IPS-18c (cell line): ENCODE results near the gene MANEAL.

Experiments
- H3K4me3 ChIP-seq: 2 replicates; pipeline ENCODE4 v1.7.0; 2013; ENCODE audit warnings: low read depth, mild to moderate bottlenecking, low read length, moderate library complexity; ENCODE audit not compliant: insufficient read depth
- H3K9me3 ChIP-seq: one replicate; pipeline ENCODE4 v1.6.1; 2013; ENCODE audit warnings: mild to moderate bottlenecking, low read length, moderate library complexity; ENCODE audit not compliant: control insufficient read depth, insufficient read depth

Gene MANEAL

DNA sequence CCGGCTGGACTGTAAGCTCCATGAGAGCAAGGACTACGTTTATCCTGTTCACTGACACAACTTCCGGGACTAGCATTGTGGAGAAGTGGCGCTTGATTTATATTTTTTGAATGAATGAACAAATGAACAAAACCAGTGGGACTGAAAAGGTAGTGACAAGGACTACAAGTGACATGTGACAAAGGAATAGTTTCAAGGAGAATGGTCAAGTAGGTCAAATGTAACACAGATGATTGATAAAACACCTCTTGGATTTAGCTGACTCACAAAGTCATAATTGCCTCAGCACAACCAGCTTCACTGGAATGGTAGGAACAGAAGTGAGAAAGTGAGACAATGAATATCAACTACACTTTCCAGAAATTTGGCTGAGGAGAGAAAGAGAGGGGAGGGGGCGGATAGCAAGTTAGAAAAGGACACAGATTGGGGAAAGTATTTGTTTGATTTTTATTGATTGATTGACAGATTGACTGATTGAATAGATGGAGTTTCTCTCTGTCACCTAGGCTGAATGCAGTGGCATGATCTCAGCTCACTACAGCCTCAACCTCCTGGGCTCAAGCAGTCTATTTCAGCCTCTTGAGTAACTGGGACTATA lies 51.5 kb downstream of the MANEAL start:
- H3K4me3 ChIP-seq = no peak overlapping the region
- peaks cover 2% of the 10 kb centered on the region for H3K9me3 ChIP-seq

DNA sequence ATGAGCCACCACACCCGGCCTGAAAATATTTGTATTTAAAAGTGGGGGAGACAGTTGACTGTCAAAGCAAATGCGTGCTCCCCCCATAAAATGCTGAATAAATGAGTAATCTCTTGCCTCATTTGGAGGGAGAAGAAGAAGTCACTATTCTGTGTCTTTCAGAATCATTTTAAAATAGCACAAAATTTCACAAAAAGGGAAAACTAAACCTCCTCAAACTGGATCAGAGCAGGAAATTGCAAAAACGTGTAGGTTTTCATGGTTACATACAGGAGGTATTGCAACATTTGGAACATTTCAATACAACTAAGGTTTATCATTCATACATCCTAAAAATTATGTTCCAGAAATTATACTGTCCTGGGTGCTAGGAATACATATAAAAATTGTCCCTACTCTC lies 52.1 kb downstream of the MANEAL start:
- Histone ChIP-seq H3K4me3 (no peak overlapping the region), H3K9me3 (peaks cover 2% of the 10 kb centered on the region)

DNA sequence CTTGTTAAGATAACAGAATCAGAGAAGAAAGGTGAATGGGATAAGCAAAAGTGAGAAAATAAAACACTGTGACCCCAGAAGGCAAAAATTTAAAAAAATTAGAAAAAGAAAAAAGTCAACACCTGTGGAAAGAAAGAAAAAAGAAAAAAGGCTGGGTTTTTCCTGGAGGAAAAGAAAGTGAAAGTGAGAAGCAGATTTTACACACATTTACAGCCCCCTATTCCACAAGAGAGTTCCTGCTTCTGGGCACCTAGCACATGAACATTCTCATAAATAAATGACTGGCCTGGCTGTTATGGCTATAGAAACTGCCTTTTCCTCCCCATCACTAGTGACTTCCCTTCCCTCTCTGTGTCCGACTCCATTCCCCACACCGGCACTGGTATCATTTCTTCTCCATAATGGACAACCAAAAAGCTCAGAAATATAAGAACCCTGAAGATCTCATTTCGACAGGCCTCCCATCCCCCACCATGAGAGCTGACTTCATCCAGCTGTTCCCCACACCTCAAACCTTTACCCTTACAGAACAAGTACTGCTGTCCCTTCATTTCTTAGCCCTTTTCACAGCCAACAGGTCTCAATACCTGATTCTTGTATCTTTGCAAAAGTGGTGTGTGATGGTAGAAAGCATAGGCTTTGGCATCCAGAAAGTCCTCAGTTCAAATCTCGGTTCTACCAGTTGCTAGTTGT lies 53.1 kb downstream of the MANEAL start:
- no peak overlapping the region for H3K4me3 ChIP-seq
- peaks cover 2% of the 10 kb centered on the region for H3K9me3 ChIP-seq

DNA sequence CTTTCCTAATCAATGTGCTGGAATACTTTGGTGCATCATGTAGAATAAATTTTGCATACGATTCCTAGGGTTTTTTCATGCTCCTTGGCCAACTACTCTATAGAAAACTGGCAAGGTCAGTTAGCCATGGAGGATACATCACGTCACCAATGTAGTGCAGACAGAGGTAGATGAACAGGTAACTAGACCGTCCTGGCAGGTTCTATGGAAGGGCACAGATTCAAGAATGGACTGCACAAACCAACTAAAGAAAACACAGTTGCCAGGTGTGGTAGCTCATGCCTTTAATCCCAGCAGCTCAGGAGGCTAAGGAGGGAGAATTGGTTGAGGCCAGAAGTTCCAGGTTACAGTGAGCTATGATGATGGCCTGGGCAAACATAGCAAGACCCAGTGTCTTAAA lies 55.8 kb downstream of the MANEAL start:
- Histone ChIP-seq H3K9me3 (no peaks in the 10 kb centered on the region), H3K4me3 (no peak overlapping the region)

DNA sequence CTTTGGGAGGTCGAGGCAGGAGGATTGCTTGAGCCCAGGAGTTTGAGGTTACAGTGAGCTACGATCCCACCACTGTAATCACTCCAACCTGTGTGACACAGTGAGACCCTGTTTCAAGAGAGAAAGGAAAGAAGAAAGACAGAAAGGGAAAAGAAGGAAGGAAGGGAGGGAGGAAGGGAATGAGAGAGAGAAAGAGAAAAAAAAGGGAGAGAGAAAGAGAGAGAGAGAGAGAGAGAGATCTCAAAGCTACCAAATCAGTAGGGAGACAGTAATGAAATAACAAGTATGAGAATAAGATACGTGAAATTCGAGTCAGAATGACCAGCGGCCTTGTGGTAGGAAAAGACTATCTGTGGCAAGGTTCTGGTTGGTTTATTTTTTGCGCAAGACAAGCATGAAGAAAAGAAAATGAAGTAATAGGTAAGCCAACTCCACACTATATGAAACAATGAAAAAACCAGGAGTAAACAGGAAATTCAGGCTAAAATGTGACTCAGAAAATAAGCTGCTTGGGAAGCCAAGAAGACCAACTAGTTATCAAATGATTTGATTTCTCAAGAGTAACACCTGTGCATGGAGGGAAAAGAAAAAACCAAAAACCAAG lies 56.8 kb downstream of the MANEAL start:
- H3K4me3 ChIP-seq = no peak overlapping the region
- H3K9me3 ChIP-seq = no peaks in the 10 kb centered on the region
